DMS79 treated with DMSO at 0.1 percent for 48 hours (cell line): ENCODE results near the gene DEPDC4.
A peak's percentile ranks its signal among the peaks of the same experiment; 100 is the strongest.
"Not testable (repeated sequence)": the region's sequence is repeated elsewhere in the genome, so short reads cannot be mapped to it uniquely, and the experiment has no call there.

Experiments used
- DNase-seq: peaks from one replicate; lab custom pipeline; 2025; lab: John Stamatoyannopoulos, UW

The DEPDC4 gene

DNA sequence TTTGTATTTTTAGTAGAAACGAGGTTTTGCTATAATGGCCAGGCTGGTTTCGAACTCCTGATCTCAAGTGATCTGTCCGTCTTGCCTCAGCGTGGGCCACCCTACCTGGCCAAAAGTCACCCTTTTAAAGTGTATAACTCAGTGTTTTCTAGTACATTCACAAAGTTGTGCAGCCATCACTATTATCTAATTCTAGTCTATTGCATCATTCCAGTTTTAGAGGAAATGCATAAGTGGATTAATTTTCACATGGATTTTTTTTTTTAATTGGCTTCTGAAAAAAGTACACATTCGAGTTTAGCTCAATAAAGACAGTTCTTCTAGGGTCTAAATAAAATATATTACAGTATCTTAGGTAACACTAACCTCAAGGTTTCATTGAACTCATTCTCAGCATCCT lies 3.7 kb downstream of the DEPDC4 start:
- DNase-seq = no peak

DNA sequence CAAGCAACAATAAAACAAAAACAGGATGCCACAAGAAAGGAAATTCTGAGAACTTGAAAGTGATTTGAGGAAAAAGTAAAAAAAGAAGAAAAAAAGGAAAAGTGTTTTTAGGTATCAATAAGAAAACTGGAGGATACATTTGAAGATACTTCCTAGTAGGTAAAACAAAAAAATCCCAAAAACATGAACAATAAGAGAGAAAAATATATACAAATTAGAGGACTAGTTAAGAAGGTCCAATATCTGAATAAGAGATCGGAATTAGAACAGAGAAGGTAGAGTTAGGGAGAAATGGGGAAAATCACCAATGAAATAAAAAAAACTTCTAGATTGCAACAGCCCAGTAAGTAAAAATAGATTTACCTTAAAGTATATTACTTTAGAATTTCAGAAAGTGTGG lies 8.8 kb downstream of the DEPDC4 start:
- no peak for DNase-seq

DNA sequence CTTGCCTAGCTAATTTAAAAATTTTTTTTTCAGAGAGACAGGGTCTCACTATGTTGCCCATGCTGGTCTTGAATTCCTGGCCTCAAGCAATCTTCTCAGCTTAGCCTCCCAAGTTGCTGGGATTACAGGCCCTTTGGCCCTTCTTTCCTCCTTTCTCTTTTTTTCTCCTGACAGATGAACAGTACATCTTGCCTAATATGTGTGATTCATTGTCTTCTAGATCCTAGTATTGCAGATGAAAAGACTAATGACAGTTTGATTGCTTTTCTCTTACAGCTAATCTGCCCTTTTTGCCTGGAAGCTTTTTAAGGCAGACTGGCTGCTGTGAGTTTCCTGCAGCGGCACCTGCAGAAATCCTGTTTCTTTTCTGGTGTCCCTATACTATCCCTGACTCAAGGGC lies 12.0 kb downstream of the DEPDC4 start:
- no peak for DNase-seq

DNA sequence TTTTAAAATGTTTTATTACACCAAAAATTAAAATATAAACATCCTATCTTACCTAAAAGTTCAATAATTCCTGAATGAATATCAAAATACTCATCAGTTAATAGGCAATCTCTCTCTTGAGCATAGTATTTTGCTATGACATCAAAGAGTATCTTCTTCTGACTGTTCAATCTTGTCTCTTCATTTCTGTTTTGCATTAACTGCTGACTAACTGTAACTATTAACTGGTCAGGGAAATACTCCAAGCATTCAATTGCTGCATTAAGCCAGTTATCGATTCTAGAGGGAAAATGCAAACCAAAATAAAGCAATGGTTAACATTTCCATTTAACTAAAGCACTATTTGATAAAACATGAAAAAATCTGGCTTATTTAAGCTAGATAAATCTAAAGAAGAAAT lies 13.4 kb downstream of the DEPDC4 start:
- no peak for DNase-seq

DNA sequence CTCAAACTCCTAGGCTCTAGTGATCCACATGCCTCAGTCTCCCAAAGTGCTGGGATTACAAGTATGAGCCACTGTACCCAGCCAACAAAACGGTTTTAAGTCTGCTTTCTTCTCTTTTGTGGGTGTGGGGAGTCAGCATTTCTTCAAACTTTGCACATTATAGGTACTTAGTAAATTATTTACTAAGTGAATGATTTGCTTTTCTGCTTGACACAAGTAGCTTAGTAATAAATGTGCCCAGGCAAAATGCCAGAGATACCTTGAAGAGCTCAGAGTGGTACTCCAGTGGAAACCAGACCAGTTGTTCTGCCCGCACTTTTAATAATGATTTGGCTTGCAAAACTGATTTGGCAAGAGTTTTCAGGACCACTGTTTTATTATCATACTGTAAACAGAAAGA lies 15.0 kb downstream of the DEPDC4 start:
- DNase-seq = peak; percentile 99

DNA sequence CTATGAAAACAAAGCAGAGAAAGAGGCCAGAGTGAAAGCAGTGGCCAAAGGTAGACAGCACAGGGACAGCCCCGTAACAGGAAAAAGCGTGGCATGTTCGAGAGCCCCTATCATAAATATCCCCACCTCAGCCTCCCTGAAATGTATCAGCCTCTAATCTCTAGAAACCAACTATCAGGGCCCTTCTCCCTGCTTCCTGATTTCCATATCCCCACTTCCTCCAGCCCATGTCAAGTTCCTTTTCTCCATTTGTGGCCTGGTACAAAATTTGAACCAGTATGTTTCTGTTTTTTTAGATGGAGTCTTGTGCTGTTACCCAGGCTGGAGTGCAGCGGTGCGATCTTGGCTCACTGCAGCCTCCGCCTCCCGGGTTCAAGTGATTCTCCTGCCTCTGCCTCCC lies 16.9 kb downstream of the DEPDC4 start:
- no peak for DNase-seq

DNA sequence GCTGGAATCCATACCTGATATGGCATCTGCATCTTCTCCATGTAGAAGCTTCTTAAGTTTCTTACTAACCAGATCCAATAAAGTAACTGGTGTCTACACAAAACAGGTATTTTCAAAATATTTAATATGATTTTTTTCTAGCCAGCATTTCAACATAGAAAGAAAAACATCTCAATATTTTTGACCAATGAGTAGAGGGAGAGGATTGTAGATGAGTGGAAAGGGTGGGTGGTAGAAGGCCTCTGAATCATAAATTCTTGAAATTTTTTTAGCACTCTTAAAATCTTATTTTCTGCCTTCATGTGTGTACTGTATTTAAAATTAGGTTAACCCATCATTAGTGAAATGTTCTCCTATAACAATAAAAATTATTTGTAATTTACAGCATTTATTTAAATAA lies 18.0 kb downstream of the DEPDC4 start:
- no peak for DNase-seq

DNA sequence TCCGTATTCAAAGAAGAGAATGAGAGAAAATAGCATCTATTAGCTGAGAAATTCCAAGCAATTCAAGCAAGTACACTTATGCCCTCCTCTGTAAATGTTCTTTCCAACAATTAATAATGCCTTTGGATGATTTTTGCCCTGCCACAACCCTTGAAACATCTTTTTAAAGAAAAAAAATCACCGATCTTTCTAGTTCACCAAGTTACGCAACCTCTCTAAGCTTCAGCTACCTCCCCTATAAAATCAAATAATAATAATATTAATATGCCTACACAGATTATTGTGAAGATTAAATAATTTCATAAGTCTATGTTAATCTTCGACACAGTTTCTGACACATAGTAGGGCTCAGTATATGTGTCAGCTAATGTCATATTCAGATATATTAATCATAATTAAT lies 19.1 kb downstream of the DEPDC4 start:
- no peak for DNase-seq

DNA sequence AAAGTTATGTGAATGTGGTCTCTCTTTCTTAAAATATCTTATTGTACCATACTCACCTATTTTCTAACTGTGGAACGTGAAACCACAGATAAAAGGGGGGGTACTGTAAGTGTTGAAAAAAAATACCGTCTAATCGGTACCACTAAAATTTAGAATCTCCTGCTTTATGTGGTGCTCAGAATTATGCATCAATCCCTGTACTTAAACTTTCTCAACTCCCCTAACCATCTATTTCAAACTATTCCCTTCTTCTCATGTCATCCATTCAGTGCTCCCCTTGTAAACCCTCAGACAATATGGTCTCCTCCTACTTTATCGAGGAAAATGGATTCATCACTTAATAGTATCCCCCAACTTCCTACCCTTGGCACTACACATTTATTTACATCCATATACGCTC lies 23.7 kb downstream of the DEPDC4 start:
- no peak for DNase-seq

DNA sequence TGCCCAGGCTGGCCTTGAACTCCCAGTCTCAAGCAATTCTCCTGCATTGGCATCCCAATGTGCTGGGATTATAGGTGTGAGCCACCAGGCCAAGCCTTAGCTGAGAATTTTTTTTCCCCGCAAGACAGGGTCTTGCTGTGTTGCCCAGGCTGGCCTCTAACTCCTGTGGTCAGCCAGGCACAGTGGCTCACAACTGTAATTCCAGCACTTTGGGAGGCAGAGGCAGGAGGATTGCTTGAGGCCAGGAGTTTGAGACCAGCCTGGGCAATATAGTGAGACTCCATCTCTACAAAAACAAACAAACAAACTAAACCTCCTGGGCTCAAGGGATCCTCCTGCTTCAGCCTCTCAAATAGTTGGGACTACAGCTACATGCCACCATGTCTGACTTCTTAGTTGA lies 27.3 kb downstream of the DEPDC4 start:
- DNase-seq = no peak

DNA sequence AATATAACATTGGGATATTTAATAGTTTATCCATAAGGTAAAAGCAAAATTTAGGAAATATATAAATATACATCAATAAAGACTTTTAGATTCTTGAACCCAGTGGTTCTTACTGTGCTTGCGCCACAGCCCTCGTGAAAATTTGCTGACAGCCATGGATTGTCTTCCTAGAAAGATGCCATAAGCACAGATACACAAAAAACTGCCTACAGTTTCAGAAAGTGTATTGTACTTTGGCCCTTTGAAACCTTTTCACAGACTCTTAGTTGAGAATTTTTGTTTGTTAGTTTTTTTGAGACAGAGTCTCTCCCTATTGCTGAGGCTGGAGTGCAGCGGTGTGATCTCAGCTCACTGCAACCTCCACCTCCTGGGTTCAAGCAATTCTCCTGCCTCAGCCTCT lies 28.1 kb downstream of the DEPDC4 start:
- DNase-seq = no peak

DNA sequence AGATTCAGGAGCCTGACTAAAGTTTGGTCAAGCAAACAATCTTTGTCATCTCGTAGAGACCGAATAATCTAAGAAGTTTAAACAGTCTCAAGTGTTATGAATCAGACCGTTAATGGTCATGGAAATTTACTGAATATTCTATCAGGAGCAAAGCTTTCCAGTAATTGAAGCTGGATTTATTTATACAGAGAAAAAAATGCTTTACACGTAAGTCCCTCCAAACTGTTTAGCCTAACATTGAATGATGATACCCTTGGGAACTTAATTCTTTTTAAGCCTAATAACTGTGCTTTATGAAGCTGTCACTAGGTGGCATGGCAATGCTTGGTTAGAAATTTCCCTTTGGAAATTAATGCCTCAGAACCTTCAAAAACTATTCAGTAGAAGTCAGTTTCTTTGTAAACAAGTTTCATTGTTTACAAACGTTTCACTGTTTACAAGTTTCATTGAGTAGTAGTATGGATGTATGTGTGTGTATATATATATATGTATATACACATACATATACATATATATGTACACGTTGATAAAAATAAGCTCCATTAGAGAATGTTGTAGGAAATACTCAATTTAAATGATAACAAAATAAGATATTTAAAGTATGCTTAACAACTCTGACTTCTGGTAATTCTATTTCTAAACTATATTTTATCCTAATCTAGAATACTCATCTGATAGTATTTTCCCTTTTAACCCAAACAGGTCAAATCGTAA lies 32.1 kb downstream of the DEPDC4 start:
- DNase-seq = peak; percentile 32

DNA sequence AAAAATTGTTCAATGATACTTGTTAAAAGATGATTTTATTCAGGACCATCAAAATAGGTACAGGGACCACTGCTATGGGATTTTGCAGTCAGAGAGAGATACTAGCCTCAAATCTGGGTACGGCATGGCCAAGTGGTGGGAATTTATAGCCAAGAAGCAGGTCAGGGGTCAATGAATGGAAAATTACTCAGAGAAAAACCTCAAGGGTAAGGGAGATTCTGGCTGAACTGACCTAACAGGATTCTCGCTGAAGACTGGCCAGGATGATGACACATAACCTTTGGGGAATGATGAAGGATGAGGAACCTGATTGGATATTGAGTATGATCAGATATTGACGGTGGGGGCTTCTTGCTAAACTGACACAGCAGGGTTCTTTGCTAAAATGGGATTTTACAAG lies 32.7 kb downstream of the DEPDC4 start:
- DNase-seq = no peak

DNA sequence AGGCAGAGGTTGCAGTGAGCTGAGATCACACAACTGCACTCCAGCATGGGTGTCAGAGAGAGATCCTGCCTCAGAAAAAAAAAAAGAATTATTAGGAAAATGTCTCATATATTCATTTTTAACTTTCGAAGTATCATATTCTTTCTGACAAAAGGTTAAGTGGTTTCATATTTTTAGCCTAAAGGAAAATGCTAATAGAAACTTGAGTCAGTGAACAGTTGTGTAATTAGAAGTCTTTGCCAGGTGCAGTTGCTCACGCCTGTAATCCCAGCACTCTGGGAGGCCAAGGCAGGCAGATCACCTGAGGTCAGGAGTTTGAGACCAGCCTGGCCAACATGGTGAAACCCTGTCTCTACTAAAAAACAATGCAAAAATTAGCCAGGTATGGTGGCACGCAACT lies 35.0 kb downstream of the DEPDC4 start:
- not testable (repeated sequence) for DNase-seq

DNA sequence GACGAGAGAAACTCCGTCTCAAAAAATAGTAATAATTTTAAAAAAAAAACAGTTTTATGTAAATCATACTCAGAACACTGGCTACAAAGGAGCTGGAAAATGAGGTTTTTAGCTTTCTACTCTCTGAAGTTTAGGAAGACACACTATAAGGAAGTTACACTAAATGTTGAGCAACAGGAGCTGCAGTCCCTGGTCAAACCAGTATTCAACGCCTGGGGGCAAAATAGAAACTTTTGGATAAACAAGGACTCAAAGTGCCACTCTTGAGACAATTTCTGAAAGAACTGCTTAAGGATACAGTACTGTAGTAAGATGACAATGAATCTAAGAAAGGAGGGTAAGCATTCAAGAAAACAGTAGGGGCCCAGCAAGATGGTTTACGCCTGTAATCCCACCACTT lies 37.0 kb downstream of the DEPDC4 start:
- no peak for DNase-seq

DNA sequence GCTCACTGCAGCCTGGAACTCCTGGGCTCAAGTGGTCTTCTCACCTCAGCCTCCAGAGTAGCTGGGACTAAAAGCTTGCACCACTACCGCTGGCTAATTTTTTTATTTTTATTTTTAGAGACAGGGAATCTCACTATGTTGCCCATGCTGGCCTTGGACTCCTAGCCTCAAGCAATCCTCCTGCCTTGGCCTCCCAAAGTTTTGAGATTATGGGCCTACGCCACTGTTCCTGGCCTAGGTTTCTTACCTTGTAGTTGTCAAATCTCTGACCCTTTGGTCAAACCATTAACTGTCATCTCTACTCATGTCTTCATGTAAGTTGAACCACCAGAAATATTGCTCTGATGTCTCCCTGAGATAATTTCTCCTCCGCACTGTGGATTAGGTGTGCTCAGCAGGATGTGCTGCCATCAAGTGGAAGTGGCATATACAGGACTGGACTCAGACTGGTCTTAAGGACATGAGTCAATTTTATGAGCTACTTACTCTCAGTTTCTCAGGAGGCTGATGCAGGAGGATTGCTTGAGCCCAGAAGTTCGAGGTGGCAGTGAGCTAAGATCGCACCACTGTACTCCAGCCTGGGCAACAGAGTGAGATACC lies 37.7 kb downstream of the DEPDC4 start:
- no peak for DNase-seq

DNA sequence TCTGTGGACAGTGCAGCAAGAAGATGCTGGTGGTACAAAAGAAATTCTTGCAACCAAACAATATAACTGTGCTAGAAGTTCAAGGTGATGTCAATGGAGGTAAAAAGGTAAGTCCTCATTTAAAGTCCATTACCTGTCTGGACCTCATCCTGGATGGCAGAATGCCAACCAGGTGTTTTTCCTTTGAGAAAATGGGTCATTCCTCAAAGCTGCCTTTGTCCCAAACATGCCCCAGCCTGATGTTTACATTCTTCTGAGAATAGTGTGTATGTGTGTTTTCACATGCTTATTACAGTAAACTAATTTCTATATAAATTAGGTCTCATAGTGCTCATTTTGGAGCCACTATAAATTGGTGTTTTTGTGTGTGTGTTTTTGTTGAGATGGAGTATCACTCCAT lies 41.4 kb downstream of the DEPDC4 start:
- no peak for DNase-seq

DNA sequence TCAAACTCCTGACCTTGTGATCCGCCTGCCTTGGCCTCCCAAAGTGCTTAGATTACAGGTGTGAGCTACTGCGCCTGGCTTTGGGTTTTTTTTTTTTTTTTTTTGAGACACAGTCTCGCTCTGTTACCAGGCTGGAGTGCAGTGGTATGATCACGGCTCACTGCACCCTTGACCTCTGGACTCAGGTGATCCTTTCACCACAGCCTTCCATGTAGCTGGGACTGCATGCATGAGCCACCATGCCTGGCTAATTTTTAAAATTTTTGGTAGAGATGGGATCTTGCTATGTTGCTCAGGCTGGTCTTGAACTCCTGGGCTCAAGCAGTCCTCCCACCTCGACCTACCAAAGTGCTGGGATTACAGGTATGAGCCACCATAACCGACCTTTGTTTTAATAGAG lies 44.7 kb downstream of the DEPDC4 start:
- not testable (repeated sequence) for DNase-seq

DNA sequence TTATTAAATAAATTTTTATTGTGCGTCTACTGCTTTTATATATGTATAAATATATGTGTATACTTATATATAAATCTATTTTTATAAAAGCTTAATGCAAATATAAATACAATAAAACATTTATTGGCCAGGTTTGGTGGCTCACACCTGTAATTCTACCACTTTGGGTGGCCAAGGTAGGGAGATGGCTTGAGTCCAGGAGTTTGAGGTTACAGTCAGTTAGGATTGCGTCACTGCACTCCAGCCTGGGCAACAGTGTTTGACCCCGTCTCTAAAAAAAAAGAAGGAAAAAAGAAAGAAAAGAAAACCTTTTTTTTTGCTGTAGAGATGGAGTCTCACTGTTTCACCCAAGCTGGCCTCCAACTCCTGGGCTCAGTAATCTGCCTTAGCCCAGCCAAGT lies 45.4 kb downstream of the DEPDC4 start:
- DNase-seq = no peak

DNA sequence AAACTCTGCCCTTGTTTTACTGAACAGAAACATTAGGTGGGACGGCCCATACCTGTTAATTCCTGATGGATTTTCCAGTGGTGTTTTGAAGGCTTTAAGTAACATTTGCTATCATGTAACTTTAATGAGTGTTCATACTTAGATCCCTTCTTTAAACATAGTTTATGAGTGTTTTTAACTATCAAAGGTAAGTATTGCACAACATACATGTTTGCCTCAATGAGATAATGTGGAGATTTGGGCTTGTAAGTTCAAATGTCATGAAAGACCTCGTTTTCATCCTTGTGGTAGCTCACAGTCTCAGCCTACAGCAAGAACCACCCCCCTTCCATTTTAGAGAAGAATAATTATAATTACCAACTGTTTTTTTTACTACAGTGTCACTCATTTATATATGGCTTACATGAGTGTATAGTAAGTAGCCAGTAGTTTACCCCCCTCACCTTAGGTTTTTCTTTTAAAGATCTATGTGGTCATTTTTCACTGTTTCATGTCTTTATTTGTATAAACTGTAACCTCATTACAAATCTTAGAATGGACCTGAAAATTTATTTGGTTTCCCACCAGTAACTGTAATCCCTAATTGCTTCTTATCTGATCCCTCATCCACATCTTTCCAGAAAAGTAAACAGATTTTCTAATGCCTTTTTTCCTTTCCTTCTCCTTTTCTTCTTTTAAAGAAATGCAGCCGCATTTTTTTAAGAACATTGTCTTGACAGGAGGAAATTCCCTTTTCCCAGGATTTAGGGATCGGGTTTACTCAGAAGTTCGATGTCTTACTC lies 47.4 kb downstream of the DEPDC4 start:
- DNase-seq = no peak

DNA sequence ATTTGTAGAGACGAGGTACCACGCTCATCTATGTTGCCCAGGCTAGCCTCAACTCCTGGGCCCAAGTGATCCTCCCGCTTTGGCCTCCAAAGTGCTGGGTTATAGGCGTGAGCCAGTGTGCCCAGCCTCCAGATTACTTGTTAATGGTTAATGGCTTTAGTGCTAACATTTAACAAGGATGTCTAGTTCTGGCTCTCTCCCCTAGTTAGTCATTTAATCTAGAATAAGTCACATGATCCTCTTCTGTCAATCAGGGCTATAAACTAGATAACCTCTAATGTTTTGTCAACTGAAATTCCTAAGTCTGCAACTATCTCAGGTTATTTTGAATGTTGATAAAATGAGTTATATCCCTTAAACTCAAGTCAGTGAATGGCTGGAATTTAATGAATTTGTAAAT lies 50.5 kb downstream of the DEPDC4 start:
- DNase-seq = no peak

DNA sequence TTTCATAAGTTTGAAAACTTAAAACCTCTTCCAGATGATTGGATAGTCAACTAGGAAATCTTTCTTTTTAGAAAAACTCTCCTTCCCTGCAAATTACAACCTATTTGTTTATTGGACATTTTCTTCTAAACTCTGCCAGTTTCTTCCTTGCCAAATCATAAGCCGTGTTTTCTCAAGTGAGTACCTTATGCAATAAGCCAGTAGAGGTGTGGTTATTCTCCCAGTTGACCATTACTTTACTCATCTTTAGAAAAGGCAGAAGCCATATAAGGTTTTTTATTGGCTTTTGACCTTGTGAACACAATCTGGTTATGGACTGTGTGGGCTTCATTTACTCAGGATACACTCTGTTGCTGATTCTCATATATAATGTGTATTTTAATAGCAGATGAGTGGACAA lies 51.7 kb downstream of the DEPDC4 start:
- no peak for DNase-seq

DNA sequence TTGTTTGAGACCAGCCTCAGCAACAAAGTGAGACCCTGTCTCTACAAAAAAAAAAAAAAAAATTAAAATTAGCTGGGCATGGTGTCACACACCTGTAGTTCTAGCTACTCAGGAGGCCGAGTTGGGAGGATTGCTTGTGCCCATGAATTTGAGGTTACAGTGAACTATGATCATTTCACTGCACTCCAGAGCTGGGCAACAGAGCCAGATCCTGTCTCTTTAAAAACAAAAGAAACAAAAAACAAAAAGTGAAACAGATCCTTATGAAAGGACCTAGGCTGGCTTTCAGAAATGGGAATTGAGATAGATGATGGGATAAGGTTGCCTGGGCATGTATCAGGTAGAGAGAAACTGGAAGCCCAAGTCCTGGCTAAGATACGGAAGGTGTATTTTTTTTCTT lies 52.4 kb downstream of the DEPDC4 start:
- no peak for DNase-seq
